ENCODE results near the gene HGF.

DNA sequence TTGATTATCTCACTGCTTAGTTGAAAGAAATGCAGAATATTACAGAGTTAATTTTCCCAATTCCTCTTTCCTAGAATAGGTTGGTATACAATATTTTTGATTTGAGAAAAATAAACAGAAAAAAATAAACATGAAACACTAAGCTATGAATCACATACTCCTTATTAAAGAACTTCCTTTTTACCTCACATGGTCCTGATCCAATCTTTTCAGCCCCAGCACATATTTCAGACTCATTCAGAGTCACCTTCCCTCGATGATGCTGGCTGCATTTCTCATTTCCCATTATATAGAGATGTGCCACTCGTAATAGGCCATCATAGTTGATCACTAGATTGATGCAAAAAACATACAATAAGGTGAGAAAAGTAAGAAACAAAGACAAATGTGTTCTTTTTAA lies 64.6 kb downstream of the HGF start:
- TF ChIP-seq ESRRG (CRISPR knock-in tag; IDR thresholded peaks at IDR 0.05), result no peak
- no peak for TF ChIP-seq ZFP30 (CRISPR knock-in tag; IDR thresholded peaks at IDR 0.05)
- no peak for TF ChIP-seq RARB (CRISPR knock-in tag; IDR thresholded peaks at IDR 0.05)
- no peak for TF ChIP-seq TOX (CRISPR knock-in tag; IDR thresholded peaks at IDR 0.05; ENCODE audit: borderline replicate concordance)
- TF ChIP-seq, protein P1, sequence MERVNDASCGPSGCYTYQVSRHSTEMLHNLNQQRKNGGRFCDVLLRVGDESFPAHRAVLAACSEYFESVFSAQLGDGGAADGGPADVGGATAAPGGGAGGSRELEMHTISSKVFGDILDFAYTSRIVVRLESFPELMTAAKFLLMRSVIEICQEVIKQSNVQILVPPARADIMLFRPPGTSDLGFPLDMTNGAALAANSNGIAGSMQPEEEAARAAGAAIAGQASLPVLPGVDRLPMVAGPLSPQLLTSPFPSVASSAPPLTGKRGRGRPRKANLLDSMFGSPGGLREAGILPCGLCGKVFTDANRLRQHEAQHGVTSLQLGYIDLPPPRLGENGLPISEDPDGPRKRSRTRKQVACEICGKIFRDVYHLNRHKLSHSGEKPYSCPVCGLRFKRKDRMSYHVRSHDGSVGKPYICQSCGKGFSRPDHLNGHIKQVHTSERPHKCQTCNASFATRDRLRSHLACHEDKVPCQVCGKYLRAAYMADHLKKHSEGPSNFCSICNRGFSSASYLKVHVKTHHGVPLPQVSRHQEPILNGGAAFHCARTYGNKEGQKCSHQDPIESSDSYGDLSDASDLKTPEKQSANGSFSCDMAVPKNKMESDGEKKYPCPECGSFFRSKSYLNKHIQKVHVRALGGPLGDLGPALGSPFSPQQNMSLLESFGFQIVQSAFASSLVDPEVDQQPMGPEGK (CRISPR knock-in tag; IDR thresholded peaks at IDR 0.05; ENCODE audit: borderline replicate concordance), result no peak
- TF ChIP-seq, protein P2, sequence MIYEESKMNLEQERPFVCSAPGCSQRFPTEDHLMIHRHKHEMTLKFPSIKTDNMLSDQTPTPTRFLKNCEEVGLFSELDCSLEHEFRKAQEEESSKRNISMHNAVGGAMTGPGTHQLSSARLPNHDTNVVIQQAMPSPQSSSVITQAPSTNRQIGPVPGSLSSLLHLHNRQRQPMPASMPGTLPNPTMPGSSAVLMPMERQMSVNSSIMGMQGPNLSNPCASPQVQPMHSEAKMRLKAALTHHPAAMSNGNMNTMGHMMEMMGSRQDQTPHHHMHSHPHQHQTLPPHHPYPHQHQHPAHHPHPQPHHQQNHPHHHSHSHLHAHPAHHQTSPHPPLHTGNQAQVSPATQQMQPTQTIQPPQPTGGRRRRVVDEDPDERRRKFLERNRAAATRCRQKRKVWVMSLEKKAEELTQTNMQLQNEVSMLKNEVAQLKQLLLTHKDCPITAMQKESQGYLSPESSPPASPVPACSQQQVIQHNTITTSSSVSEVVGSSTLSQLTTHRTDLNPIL (CRISPR knock-in tag; IDR thresholded peaks at IDR 0.05; ENCODE audit: low read depth), result no peak
- TF ChIP-seq, protein P3, sequence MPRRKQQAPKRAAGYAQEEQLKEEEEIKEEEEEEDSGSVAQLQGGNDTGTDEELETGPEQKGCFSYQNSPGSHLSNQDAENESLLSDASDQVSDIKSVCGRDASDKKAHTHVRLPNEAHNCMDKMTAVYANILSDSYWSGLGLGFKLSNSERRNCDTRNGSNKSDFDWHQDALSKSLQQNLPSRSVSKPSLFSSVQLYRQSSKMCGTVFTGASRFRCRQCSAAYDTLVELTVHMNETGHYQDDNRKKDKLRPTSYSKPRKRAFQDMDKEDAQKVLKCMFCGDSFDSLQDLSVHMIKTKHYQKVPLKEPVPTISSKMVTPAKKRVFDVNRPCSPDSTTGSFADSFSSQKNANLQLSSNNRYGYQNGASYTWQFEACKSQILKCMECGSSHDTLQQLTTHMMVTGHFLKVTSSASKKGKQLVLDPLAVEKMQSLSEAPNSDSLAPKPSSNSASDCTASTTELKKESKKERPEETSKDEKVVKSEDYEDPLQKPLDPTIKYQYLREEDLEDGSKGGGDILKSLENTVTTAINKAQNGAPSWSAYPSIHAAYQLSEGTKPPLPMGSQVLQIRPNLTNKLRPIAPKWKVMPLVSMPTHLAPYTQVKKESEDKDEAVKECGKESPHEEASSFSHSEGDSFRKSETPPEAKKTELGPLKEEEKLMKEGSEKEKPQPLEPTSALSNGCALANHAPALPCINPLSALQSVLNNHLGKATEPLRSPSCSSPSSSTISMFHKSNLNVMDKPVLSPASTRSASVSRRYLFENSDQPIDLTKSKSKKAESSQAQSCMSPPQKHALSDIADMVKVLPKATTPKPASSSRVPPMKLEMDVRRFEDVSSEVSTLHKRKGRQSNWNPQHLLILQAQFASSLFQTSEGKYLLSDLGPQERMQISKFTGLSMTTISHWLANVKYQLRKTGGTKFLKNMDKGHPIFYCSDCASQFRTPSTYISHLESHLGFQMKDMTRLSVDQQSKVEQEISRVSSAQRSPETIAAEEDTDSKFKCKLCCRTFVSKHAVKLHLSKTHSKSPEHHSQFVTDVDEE (CRISPR knock-in tag; IDR thresholded peaks at IDR 0.05), result no peak
- no peak for TF ChIP-seq ZNF565 (CRISPR knock-in tag; conservative IDR thresholded peaks at IDR 0.05; ENCODE audit: low read depth)
- TF ChIP-seq ARNTL (CRISPR knock-in tag; IDR thresholded peaks at IDR 0.05; ENCODE audit: borderline replicate concordance, low read depth), result no peak
- TF ChIP-seq OSR1 (CRISPR knock-in tag; IDR thresholded peaks at IDR 0.05), result no peak
- TF ChIP-seq, protein P4, sequence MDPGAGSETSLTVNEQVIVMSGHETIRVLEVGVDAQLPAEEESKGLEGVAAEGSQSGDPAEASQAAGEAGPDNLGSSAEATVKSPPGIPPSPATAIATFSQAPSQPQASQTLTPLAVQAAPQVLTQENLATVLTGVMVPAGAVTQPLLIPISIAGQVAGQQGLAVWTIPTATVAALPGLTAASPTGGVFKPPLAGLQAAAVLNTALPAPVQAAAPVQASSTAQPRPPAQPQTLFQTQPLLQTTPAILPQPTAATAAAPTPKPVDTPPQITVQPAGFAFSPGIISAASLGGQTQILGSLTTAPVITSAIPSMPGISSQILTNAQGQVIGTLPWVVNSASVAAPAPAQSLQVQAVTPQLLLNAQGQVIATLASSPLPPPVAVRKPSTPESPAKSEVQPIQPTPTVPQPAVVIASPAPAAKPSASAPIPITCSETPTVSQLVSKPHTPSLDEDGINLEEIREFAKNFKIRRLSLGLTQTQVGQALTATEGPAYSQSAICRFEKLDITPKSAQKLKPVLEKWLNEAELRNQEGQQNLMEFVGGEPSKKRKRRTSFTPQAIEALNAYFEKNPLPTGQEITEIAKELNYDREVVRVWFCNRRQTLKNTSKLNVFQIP (CRISPR knock-in tag; IDR thresholded peaks at IDR 0.05; ENCODE audit: borderline replicate concordance, low read depth), result no peak

Data from SK-N-SH treated with all-trans-retinoic acid at 6 μM for 48 hours (cell line).